Glutamatergic neuron (in vitro differentiated cells): Measurements from ENCODE around the gene CDKL4. TPM values are rescaled to one million over a fixed set of nuclear protein-coding genes. Genes with fewer than 3 reads are reported as not detected.

ENCODE experiments used
- DNase-seq: peaks from one replicate; pipeline ENCODE4 v3.0.0; 2022
- H3K27ac Mint-ChIP-seq: one replicate; pipeline ENCODE4 v1.8.0; 2020; ENCODE audit warnings: mild to moderate bottlenecking, mixed read lengths, inconsistent platforms; ENCODE audit not compliant: unreplicated experiment
- H3K27me3 Mint-ChIP-seq: one replicate; pipeline ENCODE4 v1.8.0; 2020; ENCODE audit warnings: mild to moderate bottlenecking, moderate library complexity, mixed read lengths, inconsistent platforms; ENCODE audit not compliant: unreplicated experiment
- H3K36me3 Mint-ChIP-seq: one replicate; pipeline ENCODE4 v1.8.0; 2020; ENCODE audit warnings: mild to moderate bottlenecking, mixed read lengths, inconsistent platforms; ENCODE audit not compliant: unreplicated experiment
- H3K4me1 Mint-ChIP-seq: one replicate; pipeline ENCODE4 v1.8.0; 2020; ENCODE audit warnings: mild to moderate bottlenecking, low read depth, mixed read lengths, inconsistent platforms; ENCODE audit not compliant: unreplicated experiment
- H3K4me3 Mint-ChIP-seq: one replicate; pipeline ENCODE4 v1.8.0; 2020; ENCODE audit warnings: mild to moderate bottlenecking, mixed read lengths, inconsistent platforms; ENCODE audit not compliant: unreplicated experiment
- H3K9me3 Mint-ChIP-seq: one replicate; pipeline ENCODE4 v1.8.0; 2020; ENCODE audit warnings: mild to moderate bottlenecking, moderate library complexity, mixed read lengths, inconsistent platforms; ENCODE audit not compliant: unreplicated experiment
- total RNA-seq: library from RNA; stranded (reverse); fragmentation: NEBNext Ultra II Directional; extraction: Animal tissue kit (Norgen Biotek cat#: 25700); gene quantifications from one replicate; pipeline ENCODE4 v1.2.1, GENCODE V29; 2021; ENCODE audit not compliant: unreplicated experiment
- TF ChIP-seq, protein P1 (sequence below): fragments of 200-600 bp; sonication (generic); IDR thresholded peaks from one replicate; pipeline ENCODE4 v1.5.0; 2021; ENCODE audit not compliant: partially characterized antibody, unreplicated experiment

Gene CDKL4
- total RNA-seq, 1 donor from 2014 or later = not detected

DNA sequence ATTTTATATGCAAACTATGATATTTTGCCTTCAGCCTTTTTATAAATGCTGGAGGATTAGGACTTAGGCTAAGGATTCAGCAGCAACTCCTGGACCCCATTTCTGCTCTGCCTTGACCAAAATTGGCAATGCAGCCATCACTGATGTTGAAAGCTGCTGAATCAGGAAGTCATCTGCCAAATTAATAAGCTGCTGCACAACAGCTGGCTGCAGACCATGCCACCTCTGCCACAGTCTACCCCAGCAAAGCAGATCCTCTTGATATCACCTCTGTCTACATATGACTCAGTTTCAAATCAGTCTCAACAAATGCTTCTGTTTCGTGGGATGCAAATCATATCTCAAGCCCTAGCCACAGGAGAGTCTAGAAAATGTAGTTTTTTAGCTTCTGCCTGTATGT lies 115.8 kb downstream of the CDKL4 start:
- no peak overlapping the region for H3K27ac Mint-ChIP-seq
- peaks cover 6% of the 10 kb centered on the region for H3K27me3 Mint-ChIP-seq
- TF ChIP-seq, protein P1, sequence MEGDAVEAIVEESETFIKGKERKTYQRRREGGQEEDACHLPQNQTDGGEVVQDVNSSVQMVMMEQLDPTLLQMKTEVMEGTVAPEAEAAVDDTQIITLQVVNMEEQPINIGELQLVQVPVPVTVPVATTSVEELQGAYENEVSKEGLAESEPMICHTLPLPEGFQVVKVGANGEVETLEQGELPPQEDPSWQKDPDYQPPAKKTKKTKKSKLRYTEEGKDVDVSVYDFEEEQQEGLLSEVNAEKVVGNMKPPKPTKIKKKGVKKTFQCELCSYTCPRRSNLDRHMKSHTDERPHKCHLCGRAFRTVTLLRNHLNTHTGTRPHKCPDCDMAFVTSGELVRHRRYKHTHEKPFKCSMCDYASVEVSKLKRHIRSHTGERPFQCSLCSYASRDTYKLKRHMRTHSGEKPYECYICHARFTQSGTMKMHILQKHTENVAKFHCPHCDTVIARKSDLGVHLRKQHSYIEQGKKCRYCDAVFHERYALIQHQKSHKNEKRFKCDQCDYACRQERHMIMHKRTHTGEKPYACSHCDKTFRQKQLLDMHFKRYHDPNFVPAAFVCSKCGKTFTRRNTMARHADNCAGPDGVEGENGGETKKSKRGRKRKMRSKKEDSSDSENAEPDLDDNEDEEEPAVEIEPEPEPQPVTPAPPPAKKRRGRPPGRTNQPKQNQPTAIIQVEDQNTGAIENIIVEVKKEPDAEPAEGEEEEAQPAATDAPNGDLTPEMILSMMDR = no peak

More for the DNA sequence above, 115.8 kb downstream of the CDKL4 start:
- H3K4me1 Mint-ChIP-seq = peaks cover 14% of the 10 kb centered on the region
- H3K4me3 Mint-ChIP-seq = no peak overlapping the region
- no peaks in the 10 kb centered on the region for H3K36me3 Mint-ChIP-seq
- H3K9me3 Mint-ChIP-seq = peaks cover 13% of the 10 kb centered on the region
- DNase-seq = no peak

Other genes with a start within 250 kb of the CDKL4 start
- gene SOS1, start 122.9 kb downstream of the CDKL4 start, total RNA-seq = 39.0 TPM
- gene MAP4K3, start 193.3 kb upstream of the CDKL4 start, total RNA-seq = 48.1 TPM